BJ (cell line): ENCODE results near the gene SSBP2. TPM values are rescaled to one million over a fixed set of nuclear protein-coding genes. Genes with fewer than 3 reads are reported as not detected.

Experiments used
- CTCF ChIA-PET: fragments of 350-600 bp; formaldehyde crosslinking; extraction: SDS; loops from one replicate; lab custom pipeline; 2021; ENCODE audit warnings: antibody characterized with exemption, inconsistent platforms; lab: Yijun Ruan, JAX
- POLR2A ChIA-PET: fragments of 300-600 bp; sonication (Branson Sonifier 250); formaldehyde crosslinking; extraction: SDS; loops from one replicate; lab custom pipeline; 2021; ENCODE audit warnings: antibody characterized with exemption; lab: Charles Lee
- DNase-seq: peaks from one replicate; pipeline ENCODE4 v3.0.0-alpha.2; 2011; ENCODE audit warnings: low read depth
- H3K27me3 ChIP-seq: 2 replicates; pipeline ENCODE4 v1.6.0; 2011; ENCODE audit warnings: low read length; ENCODE audit not compliant: control insufficient read depth, insufficient read depth
- H3K36me3 ChIP-seq: 2 replicates; pipeline ENCODE4 v1.5.1; 2011; ENCODE audit warnings: low read length; ENCODE audit not compliant: control insufficient read depth, insufficient read depth
- H3K4me3 ChIP-seq: 2 replicates; pipeline ENCODE4 v1.5.1; 2011; ENCODE audit warnings: low read depth, mild to moderate bottlenecking, control low read depth, low read length
- CTCF ChIP-seq: IDR thresholded peaks from 2 replicates; pipeline ENCODE4 v1.5.1; 2011; ENCODE audit warnings: low read depth, mild to moderate bottlenecking, control low read depth, inconsistent platforms, low read length, moderate library complexity; ENCODE audit not compliant: insufficient read depth
- polyA plus RNA-seq: library from polyadenylated mRNA; depleted of rRNA; stranded (reverse); fragments of >200 nt; gene quantifications from 2 replicates; pipeline ENCODE4 v1.2.3, GENCODE V29; 2011

The SSBP2 gene
- polyA plus RNA-seq, 1 experiment = 68.8 TPM

- ChIA-PET POLR2A (no interaction called here), CTCF (interaction anchor here (0.8 kb wide), 1 partner anchor 192 kb away, joined by 3 read pairs; no protein-coding TSS in a partner anchor)
- Histone ChIP-seq H3K4me3 (no peak overlapping the region), H3K27me3 (no peaks in the 10 kb centered on the region), H3K36me3 (no peaks in the 10 kb centered on the region)
- no peak for DNase-seq
- no peak for TF ChIP-seq CTCF
These were observed 11.6 kb downstream of the SSBP2 start for GRCh38 chr5:81739291-81739690.

GRCh38 chr5:81729276-81729675 lies 21.6 kb downstream of the SSBP2 start:
- no peaks in the 10 kb centered on the region for H3K36me3 ChIP-seq
- no peak overlapping the region for H3K4me3 ChIP-seq
- ChIA-PET CTCF (no interaction called here), POLR2A (no interaction called here)
- no peaks in the 10 kb centered on the region for H3K27me3 ChIP-seq
- no peak for TF ChIP-seq CTCF
- no peak for DNase-seq

- Histone ChIP-seq H3K4me3 (no peak overlapping the region), H3K27me3 (no peaks in the 10 kb centered on the region), H3K36me3 (no peaks in the 10 kb centered on the region)
- no peak for DNase-seq
- CTCF ChIA-PET = no interaction called here
- POLR2A ChIA-PET = no interaction called here
- no peak for TF ChIP-seq CTCF
These were observed 22.6 kb downstream of the SSBP2 start for GRCh38 chr5:81728301-81728700.

GRCh38 chr5:81726297-81726696 lies 24.6 kb downstream of the SSBP2 start:
- ChIA-PET CTCF (interaction anchor here (0.5 kb wide), 1 partner anchor 248 kb away, joined by 7 read pairs; no protein-coding TSS in a partner anchor), POLR2A (interaction anchor here (0.6 kb wide), 1 partner anchor 346 kb away, joined by 3 read pairs; no protein-coding TSS in a partner anchor)
- no peak for DNase-seq
- TF ChIP-seq CTCF = no peak
- H3K4me3 ChIP-seq = no peak overlapping the region
- H3K36me3 ChIP-seq = no peaks in the 10 kb centered on the region
- no peaks in the 10 kb centered on the region for H3K27me3 ChIP-seq

- POLR2A ChIA-PET = no interaction called here
- no peak for DNase-seq
- Histone ChIP-seq H3K4me3 (no peak overlapping the region), H3K36me3 (no peaks in the 10 kb centered on the region), H3K27me3 (no peaks in the 10 kb centered on the region)
- TF ChIP-seq CTCF = no peak
- CTCF ChIA-PET = no interaction called here
These were observed 26.3 kb downstream of the SSBP2 start for GRCh38 chr5:81724571-81724970.
